ENCODE results near the gene DLK2.
A peak's percentile ranks its signal among the peaks of the same experiment; 100 is the strongest.
"Not testable (repeated sequence)": the region's sequence is repeated elsewhere in the genome, so short reads cannot be mapped to it uniquely, and the experiment has no call there.

The DLK2 gene

DNA sequence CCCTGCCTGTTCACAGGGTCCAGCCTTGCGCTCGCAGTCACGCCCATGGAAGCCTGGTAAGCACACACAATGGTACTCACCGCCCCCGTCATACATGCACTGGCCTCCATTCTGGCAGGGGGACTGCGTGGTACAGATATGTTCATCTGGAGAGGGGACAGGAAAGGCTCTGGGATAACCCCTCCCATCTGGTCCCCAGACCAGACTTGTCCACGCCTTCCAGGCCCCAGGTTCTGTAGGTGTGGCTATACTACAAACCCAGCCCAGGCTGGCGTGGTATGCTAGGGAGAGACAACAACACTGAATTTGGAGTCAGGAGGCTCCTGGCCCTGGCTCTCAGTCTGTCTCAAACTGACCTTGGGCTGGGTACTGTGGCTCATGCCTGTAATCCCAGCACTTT lies 3.4 kb downstream of the DLK2 start:
- no peak for DNase-seq

DNA sequence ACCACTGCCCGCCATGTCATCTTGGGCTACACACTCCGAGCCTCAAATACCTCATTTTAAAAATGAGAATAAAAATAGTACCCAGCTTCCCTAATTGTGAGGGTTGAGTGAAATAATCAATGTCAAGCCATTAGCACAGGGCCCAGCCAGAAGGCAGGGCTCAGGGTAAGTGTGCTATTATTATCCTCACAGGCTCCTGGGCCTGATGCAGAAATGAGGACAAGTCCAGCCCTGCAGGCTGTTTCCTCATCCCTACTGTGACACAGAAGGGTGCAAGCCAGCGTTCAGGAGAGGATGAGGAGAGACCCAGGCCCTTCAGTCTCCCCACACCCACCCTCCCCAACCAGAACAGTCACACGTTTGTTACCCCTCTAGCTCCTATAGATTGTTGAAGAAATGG lies 4.0 kb downstream of the DLK2 start:
- no peak for DNase-seq

DNA sequence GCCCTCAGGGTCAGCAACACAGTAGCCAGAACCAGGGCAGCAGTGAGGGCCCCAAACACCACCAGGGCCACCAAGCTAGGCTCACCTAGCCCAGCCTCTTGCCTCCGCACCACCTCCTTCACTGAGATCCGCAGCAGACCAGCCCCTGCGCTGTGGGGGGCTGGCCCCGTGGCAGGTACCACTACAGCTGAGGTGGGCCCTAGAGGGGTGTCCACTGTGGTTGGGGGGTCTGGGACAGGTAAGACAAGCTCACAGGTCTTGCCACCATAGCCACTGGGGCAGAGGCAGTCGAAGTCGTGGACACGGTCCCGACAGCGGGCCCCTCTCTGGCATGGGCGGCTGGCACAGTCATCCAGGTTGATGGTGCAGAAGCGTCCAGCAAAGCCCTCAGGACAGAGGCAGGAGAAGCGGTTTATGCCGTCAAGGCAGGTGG lies 4.6 kb downstream of the DLK2 start:
- no peak for DNase-seq

DNA sequence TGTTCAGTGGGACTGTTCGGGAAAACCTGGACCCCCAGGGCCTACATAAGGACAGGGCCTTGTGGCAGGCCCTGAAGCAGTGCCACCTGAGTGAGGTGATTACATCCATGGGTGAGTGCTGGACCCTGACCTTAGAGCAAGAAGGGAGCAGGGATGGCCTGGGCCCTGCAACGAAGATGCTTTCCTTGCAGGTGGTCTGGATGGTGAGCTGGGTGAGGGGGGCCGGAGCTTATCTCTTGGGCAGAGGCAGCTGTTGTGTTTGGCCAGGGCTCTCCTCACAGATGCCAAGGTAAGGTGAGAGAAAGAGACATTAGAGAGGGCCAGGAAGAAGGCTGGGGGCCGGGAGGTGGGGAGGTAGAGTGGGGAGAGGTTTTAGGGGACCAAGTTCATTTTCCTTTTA lies 6.4 kb downstream of the DLK2 start:
- DNase-seq = no peak

DNA sequence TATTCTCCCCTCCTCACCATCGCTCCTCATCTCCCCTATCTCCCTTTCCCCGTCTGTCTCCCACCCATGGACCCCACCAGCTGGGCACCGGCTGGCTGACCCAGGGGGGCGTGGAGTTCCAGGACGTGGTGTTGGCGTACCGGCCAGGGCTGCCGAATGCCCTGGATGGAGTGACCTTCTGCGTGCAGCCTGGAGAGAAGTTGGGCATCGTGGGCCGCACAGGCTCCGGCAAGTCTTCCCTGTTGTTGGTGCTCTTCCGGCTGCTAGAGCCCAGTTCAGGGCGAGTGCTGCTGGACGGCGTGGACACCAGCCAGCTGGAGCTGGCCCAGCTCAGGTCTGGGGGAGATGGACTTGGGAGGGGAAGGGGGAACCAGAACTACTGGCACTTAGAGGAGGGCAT lies 7.7 kb downstream of the DLK2 start:
- no peak for DNase-seq

DNA sequence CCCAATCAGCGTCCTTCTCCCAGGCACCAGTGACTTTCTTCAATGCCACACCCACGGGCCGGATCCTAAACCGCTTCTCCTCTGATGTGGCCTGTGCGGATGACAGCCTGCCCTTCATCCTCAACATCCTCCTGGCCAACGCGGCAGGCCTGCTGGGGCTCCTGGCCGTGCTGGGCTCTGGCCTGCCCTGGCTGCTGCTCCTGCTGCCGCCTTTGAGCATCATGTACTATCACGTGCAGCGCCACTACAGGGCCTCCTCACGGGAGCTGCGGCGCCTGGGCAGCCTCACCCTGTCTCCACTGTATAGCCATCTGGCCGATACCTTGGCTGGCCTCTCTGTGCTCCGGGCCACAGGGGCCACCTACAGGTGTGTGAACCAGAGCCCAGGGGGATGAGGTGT lies 9.8 kb downstream of the DLK2 start:
- DNase-seq = no peak

DNA sequence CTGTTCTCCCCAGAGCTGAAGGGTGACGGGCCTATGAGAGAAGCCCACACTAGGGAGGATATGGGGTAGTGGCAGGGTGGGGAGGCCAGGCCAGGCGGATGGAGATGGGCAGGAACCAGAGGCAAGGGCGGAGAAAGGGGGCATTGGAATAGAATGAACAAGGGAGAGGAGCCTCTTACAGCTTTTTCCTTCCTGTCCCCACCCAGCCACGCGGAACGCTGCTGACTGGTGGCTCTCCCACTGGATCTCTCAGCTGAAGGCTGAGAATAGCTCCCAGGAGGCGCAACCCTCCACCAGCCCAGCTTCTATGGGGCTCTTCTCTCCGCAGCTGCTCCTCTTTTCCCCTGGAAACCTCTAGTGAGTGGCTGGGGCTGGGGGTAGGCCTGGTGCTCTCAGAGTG lies 10.8 kb downstream of the DLK2 start:
- DNase-seq = no peak

DNA sequence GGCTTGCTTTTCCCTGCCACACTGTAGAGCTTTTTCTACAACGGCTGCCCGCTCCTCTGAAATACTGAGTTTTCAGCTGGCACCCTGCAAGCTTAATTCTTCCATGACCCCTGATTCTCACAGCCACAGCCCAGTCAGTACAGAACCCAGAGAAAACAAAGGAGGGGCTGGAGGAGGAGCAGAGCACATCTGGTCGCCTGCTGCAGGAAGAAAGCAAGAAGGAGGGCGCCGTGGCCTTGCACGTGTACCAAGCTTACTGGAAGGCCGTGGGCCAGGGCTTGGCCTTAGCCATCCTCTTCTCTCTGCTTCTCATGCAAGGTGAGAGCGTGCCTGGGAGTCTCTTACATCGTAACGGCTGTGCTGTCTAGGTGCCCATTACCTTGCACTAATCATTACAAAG lies 11.3 kb downstream of the DLK2 start:
- no peak for DNase-seq

DNA sequence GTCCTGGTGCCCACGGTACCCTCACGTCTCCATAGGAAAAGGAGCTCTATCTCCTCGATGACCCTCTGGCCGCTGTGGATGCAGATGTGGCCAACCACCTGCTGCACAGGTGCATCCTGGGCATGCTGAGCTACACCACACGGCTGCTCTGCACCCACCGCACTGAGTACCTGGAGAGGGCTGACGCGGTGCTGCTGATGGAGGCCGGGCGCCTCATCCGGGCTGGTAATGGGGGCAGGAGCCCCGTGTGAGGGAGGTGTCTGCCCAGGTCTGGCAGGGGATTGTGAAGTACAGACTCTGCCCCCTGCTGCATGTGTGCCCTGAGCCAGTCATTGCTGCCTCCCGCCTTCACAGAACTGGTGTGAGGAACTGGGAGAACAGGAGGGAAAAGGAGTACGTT lies 12.4 kb downstream of the DLK2 start:
- DNase-seq = no peak

DNA sequence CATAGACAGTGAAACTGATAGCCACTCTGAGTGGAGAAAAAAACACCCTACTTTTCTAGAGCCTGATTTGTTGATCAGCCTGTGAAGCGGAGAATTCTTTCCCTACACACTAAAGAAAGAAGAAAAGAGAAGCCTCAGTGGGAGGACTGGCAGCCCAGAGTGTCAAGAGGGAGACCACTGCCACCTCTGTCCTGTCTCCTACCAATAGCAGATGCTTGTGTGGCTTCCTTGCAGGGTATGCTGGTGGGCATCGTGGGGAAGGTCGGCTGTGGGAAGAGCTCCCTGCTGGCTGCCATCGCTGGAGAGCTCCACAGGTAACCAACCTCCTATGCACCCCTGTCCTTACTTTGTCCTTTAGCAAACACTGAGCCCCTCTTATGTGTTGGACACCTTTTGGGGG lies 17.6 kb downstream of the DLK2 start:
- no peak for DNase-seq

DNA sequence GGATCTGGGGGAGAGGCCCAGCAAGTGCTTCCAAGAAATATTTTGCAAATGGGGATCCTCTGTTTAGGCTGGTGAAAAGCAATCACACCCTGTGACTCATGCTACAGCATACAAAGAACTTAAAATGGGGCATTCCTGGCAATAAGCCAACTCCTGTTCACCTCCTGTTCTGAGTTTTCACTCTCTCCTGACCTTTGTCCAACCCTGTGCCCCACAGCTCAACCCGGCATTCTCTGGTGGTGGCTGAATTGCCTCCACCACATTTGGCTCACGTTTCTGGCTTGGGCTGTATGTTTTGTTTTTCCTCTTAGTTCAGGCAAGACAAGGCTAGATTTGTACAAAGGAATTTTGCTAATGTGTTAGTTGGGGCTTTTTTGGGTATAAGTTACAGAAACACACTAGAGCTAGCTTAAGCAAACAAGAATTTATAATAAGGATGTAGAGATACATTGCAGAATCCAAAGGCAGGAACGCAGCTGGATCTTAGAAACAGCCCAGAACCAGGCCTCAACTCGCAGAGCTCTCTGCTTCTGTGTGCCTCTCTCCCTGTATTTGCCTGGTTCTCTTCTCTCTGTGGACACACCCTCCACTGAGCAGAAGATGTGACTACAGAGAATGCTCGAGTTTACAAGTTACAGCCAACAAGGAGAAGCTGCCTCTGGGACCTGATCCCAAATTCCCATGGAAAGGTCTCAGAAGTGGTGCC lies 18.6 kb downstream of the DLK2 start:
- no peak for DNase-seq

DNA sequence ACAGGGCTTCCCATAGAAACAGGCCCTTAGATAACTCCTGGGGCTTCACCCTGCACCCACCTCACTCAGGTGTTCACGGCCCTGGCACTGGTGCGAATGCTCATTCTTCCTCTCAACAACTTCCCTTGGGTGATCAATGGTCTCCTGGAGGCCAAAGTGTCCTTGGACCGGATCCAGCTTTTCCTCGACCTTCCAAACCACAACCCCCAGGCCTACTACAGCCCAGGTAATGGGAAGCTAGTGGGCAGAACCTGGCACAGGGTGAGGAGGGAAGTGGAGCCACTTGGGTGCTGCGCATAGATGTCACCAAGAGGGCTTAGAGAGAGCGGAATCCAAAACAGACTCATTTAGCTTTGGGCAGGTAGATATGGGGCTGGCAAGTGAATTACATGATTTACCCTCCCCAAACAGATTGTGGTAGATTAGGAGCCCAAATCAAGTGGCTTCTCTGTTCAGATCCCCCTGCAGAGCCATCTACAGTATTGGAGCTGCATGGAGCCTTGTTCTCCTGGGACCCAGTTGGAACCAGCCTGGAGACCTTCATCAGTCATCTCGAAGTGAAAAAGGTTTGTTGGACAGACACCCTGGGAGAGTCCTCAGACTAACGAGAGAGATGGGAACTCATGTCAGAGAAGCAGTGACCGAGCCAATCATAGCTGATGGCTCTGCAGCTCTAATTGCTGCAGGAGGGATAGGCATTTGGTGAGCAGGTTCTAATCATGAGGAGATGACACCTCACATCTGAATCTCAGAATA lies 19.5 kb downstream of the DLK2 start:
- DNase-seq = no peak

DNA sequence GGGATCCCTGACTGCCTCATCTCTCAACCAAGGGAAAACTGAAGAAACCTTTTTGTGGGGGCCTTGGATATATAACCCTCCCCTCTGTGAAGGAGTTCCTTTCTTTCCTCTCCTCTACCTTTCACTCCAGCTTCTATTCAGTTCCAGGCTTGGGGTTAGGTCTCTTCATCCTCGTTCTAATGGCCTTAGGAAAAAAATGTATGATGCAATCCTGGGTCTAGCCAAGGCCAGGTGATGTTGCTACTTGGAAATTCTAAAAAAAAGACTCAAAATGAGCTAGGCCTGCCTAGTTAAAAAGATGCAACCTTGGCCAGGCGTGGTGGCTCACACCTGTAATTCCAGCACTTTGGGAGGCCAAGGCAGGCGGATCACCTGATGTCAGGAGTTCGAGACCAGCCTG lies 20.4 kb downstream of the DLK2 start:
- no peak for DNase-seq

DNA sequence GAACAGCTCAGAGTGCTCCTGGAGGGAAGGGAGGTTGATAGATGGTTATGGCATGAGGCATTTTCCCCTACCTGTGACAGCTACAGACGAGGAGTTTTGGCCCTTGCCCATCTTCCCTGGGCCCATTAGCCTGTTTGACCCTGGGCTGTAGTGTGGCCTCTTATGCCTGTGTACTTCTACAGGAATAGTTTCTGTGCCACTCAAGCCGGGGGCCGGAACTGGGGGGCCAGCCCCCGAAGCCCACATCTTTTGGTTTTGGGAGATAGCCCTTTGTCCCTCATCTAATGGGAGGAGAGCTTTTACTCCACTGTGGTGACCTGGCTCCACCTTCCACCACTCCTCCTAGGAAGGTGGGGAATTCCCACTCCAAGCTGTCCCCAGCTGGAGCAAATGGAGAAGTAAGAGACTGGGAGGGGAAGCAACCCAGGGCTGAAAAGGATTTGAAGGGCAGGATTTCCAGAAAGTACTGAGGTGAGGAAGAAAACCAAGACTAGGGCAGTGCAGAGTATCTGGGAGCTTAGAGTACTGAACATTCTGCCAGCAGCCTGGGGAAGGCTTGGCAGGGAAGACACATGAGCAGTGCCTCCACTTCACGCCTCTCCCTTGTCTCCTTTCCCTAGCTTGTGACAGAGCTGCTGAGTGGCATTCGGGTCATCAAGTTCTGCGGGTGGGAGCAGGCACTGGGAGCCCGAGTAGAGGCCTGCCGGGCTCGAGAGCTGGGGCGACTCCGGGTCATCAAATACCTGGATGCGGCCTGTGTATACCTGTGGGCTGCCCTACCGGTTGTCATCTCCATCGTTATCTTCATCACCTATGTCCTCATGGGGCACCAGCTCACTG lies 21.1 kb downstream of the DLK2 start:
- no peak for DNase-seq

DNA sequence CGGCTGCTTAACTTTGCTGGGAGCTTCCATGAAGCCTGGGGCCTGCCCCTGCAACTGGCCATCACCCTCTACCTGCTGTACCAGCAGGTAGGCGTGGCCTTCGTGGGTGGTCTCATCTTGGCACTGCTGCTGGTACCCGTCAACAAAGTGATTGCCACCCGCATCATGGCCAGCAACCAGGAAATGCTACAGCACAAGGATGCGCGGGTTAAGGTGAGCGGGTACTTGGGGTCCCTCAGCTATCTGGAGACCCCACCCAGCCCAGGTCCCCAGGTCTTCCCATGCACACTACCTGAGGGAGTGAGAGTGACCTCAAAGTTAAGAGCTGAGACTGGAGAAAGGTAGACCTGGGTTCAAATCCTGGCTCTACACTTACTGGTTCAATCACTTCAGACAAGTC lies 22.2 kb downstream of the DLK2 start:
- no peak for DNase-seq

DNA sequence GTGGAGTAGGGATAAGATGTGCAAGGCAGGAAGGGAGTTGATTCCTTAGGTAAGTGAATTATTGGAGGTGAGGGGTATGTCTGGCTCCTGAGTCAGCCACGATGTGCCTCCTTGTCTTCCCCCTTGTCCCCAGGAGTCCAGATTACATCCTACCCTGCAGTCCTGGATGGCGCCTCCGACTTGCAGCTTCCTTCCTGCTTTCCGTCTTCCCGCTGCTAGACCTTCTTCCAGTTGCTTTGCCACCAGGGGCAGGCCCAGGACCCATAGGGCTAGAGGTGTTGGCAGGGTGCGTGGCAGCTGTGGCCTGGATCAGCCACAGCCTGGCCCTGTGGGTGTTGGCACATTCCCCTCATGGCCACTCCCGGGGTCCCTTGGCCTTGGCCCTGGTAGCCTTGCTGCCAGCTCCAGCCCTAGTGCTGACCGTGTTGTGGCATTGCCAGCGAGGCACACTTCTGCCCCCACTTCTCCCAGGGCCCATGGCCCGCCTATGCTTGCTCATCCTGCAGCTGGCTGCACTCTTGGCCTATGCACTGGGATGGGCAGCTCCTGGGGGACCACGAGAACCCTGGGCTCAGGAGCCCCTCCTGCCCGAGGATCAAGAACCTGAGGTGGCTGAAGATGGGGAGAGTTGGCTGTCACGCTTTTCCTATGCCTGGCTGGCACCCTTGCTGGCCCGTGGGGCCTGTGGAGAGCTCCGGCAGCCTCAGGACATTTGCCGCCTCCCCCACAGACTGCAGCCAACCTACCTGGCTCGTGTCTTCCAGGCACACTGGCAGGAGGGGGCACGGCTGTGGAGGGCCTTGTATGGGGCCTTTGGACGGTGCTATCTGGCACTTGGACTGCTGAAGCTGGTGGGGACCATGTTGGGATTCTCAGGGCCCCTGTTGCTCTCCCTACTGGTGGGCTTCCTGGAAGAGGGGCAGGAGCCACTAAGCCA lies 23.1 kb downstream of the DLK2 start:
- DNase-seq = no peak

DNA sequence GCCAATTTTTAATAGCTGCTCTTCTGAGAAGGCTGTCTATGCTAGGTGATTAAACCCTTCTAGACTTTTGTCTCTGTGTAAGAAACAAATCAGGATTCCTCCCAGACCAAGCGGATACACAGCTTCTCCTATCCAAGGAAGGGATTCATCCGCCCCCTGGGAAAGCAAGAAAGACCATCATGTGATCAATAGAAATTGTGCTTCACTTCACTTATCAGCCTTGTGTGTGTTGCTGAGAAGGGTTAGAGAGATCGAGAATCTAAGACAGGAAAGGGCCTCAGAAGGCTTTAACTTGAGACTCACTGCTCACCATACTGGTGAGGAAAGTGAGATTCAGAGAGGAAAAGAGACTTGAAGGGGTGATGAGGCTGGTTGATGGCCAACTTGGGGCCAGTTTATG lies 26.5 kb downstream of the DLK2 start:
- DNase-seq = no peak

DNA sequence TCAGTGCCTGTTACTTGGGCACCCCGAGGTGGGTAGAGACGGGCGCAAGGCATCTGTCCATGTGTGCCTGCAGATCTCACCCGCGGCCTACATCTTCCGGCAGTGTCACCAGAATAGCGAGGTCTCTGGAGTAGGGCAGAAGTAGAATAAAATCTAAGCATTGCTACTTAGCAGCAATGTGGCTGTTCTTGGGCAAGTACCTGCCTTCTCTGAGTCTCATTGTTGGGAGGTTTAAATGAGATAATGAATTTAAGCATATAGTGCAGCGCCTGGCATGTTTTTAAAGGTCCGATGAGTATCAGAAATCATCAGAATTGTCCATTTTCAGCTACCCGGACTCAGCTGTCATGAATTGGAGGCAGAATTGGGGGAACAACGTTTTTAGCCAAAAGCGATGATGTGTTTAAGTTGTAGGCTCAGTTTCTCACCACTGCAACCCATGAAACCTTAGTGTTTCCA lies 27.2 kb downstream of the DLK2 start:
- DNase-seq = no peak

DNA sequence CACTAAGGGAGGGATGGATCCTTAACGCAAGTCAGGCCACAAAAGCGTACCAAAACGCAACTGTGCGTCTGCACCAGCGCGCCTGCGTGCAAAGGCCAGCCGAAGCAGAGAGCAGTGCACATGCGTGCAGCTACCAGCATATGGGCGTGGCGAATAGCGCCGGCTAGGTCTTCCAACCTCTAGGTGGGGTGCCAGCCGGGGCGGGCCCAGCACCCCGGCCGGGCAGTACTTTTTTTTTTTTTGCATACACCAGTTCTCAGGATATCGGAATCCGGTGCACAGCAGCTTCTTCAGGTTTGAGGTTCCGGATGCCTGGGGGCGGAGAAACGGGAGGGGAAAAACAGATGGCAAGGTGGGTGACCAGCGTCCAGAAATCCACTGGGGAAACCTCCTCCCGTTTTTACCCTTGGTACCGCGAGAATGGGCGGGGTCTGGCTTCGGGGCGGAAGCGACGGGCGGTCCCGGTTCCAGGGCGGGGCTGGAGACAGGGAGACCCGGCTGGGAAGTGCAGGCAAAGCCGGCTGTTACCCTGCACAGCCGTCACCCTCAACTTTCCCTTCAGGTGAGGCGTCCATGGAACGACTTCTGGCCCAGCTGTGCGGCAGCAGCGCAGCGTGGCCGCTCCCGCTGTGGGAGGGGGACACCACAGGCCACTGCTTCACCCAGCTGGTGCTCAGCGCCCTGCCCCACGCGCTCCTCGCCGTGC lies 27.8 kb downstream of the DLK2 start, which contains the start of gene ABCC10:
ABCC10 (plus strand) TSS at position 136 of the 706 bp plus-strand sequence; CDS start at position 574, 438 bp downstream.
- peak; percentile 87 for DNase-seq

DNA sequence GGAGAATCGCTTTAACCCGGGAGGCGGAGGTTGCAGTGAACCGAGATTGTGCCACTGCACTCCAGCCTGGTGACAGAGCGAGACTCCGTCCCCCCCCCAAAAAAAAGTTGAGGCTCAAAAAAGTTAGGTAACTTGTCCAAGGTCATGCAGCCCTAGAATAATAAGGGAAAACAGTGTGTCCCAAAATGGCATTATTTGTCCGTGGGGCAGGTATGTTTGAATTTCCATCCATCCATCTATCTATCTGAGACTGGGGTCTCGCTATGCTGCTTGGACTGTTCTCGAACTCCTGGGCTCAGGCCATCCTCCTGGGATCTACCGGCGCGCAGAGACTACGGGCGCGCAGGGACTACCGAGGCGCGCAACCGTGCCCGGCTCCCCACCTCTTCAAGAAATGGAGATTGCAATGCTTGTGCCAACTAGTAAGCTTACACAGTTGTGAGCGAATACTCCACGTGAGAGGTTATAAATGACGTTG lies 28.4 kb downstream of the DLK2 start:
- DNase-seq = no peak

DNA sequence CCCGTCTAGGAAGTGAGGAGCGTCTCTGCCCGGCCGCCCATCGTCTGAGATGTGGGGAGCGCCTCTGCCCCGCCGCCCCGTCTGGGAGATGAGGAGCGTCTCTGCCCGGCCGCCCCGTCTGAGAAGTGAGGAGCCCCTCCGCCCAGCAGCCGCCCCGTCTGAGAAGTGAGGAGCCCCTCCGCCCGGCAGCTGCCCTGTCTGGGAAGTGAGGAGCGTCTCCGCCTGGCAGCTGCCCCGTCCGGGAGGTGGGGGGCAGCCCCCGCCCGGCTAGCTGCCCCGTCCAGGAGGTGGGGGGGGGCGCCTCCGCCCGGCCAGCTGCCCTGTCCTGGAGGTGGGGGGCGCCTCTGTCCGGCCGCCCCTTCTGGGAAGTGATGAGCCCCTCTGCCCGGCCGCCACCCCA lies 30.3 kb downstream of the DLK2 start:
- DNase-seq = not testable (repeated sequence)

DNA sequence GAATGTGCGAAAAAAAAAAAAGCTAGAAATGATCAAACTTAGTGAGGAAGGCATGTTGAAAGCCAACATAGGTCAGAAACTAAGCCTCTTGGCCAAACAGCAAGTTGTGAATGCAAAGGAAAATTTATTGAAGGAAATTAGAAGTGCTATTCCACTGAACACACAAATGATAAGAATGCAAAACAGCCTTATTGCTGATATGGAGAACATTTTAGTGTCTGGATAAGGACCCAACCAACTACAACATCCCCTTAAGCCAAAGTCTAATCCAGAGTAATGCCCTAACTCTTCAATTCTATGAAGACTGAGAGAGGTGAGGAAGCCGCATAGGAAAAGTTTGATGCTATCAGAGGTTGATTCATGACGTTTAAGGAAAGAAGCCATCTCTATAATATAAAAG lies 33.5 kb downstream of the DLK2 start:
- DNase-seq = no peak
